Spinal cord (tissue), 10 donors: ENCODE data around the gene DLG2. TPM values are rescaled to one million over a fixed set of nuclear protein-coding genes. Genes with fewer than 3 reads are reported as not detected.

Source experiments
- DNase-seq, 6 donors: peaks; one replicate each; pipeline versions ENCODE4 v3.0.0 to v3.0.0-alpha.2; 2013 to 2015; ENCODE audit warnings: low spot score in 6 of 6, low read depth in 4 of 6
- H3K27ac ChIP-seq: one replicate; pipeline ENCODE4 v1.5.1; 2013; ENCODE audit warnings: low read depth, low read length, control low read depth
- H3K27me3 ChIP-seq: one replicate; pipeline ENCODE4 v1.6.1; 2013; ENCODE audit warnings: low read length; ENCODE audit not compliant: control insufficient read depth, insufficient read depth
- H3K36me3 ChIP-seq: one replicate; pipeline ENCODE4 v1.6.1; 2013; ENCODE audit warnings: low read length; ENCODE audit not compliant: control insufficient read depth, insufficient read depth
- H3K4me1 ChIP-seq: one replicate; pipeline ENCODE4 v1.6.1; 2013; ENCODE audit warnings: low read length; ENCODE audit not compliant: control insufficient read depth, insufficient read depth
- H3K4me3 ChIP-seq: one replicate; pipeline ENCODE4 v1.5.1; 2013; ENCODE audit warnings: low read depth, low read length, control low read depth
- H3K9me3 ChIP-seq: one replicate; pipeline ENCODE4 v1.6.1; 2013; ENCODE audit warnings: low read length; ENCODE audit not compliant: control insufficient read depth, insufficient read depth
- WGBS: methylation state at CpG from one replicate; pipeline ENCODE4 v1.1.5; 2013; ENCODE audit warnings: missing lambda C conversion rate; ENCODE audit not compliant: insufficient coverage; 5-methylcytosine and 5-hydroxymethylcytosine counted together
- polyA plus RNA-seq, 2 donors: library from polyadenylated mRNA; unstranded; fragments of 120-200 nt; gene quantifications; one replicate each; pipeline ENCODE4 v1.2.1, GENCODE V29; 2013; ENCODE audit not compliant: insufficient read length in 2 of 2
- total RNA-seq, 2 donors: library from RNA; depleted of rRNA in 1 of 2; stranded (reverse); fragments of 120-200 nt in 1 of 2; fragments of >200 nt in 1 of 2; gene quantifications; one replicate each; pipeline versions ENCODE4 v1.2.3 to v1.2.4, GENCODE V29; 2013 to 2014
- donor health status: healthy.

The DLG2 gene
- total and polyA plus RNA-seq, 4 donors = 37.7 to 111 (median 49.0) TPM

DNA sequence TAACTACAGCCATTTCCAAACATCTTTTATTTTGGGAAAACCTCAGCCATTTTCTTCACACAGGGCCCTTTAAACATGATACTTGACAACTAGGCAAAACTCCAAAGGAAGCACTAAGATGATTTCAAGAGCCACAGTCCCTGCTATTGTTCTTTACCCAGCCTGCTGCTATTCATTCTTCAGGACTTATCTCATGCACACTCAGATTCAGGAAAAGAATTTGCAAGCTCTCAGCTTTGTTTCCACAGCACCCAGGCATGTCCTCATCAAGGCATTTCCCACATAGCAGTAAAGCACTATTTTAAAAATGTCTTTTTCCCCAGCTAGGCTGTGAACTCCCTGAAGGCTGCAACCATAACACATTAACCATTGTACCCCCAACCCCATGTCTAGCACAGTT is 1731.6 kb downstream of the DLG2 start:
- Histone ChIP-seq H3K9me3 (no peaks in the 10 kb centered on the region), H3K27me3 (no peaks in the 10 kb centered on the region), H3K27ac (no peak overlapping the region)

GRCh38 chr11:83881428-83881827 is 1745.7 kb downstream of the DLG2 start:
- WGBS = no CpG with 5 or more reads among the region's 1 CpG
- H3K36me3 ChIP-seq = no peaks in the 10 kb centered on the region
- H3K9me3 ChIP-seq = no peaks in the 10 kb centered on the region
- H3K4me1 ChIP-seq = no peaks in the 10 kb centered on the region
- H3K4me3 ChIP-seq = no peak overlapping the region
- H3K27me3 ChIP-seq = no peaks in the 10 kb centered on the region
- no peak for DNase-seq
- no peak overlapping the region for H3K27ac ChIP-seq

More for the DNA sequence above, 1731.6 kb downstream of the DLG2 start:
- DNase-seq = peak in 2 of 6 donors; percentile 36 to 43
- no peaks in the 10 kb centered on the region for H3K36me3 ChIP-seq
- no peaks in the 10 kb centered on the region for H3K4me1 ChIP-seq
- no peak overlapping the region for H3K4me3 ChIP-seq

DNA sequence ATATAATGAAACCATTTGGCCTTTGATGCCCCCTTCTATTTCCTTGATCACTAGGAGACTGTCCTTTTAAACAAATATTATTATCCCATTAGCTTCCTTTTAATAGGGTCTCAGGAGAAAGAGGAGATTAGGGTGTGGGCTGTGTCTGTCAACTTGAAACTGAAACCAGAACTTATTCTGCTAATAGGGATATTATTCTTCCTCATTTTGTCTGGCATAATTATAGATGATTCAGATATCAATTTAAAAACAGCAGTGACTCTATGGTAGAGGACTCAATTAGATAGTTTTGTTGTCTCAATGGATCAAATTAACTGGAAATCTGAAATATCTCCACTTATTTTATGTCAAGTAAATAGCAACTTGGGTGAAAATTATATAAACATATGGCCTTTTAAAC is 1756.1 kb downstream of the DLG2 start:
- Histone ChIP-seq H3K27me3 (no peaks in the 10 kb centered on the region), H3K27ac (no peak overlapping the region), H3K4me3 (no peak overlapping the region), H3K4me1 (no peaks in the 10 kb centered on the region), H3K9me3 (no peaks in the 10 kb centered on the region), H3K36me3 (no peaks in the 10 kb centered on the region)
- DNase-seq = no peak

- Histone ChIP-seq H3K36me3 (no peaks in the 10 kb centered on the region), H3K27ac (no peak overlapping the region), H3K4me1 (no peaks in the 10 kb centered on the region), H3K9me3 (no peaks in the 10 kb centered on the region), H3K27me3 (no peaks in the 10 kb centered on the region), H3K4me3 (no peak overlapping the region)
- 100% methylated on average over 2 of the region's 5 CpGs for WGBS
- no peak for DNase-seq
Observed at GRCh38 chr11:83866655-83867054, 1760.5 kb downstream of the DLG2 start.

GRCh38 chr11:83865636-83866461 is 1761.3 kb downstream of the DLG2 start:
- Histone ChIP-seq H3K4me3 (no peak overlapping the region), H3K36me3 (no peaks in the 10 kb centered on the region), H3K9me3 (no peaks in the 10 kb centered on the region), H3K27me3 (no peaks in the 10 kb centered on the region), H3K27ac (no peak overlapping the region), H3K4me1 (no peaks in the 10 kb centered on the region)
- 100% methylated on average over 1 of the region's 4 CpGs for WGBS
- no peak for DNase-seq

DNA sequence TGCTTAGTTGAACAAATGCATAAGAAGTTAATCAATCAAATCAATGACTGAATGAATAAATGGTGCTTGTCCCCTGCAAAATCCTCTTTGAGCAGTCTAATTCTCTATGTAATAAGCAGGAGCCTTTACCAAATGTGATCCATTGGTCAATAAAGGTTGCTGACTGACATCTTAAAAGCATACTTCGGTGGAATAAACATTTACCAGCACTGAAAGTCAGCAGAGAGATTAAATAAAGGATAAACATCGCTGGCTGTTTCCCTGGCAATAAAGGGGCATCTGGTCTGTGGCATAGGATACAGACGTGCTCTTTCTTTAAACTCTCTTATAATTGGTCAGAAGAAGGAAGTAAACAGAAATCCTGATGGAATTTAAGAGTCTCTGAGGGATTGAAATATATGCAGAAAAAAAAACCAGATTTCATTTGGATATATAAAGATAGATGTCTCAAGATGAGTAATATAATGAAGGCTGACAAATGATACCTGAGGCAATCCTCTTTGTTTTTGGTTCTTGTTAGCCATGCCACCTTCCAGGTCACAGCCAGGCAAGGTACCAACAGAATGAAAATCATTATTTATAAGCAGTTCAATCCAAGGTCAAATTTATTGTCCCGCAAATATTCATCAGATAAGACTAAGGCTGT is 1762.6 kb downstream of the DLG2 start:
- WGBS = 83% methylated on average over 1 of the region's 4 CpGs
- H3K27ac ChIP-seq = no peak overlapping the region
- no peaks in the 10 kb centered on the region for H3K4me1 ChIP-seq
- H3K9me3 ChIP-seq = no peaks in the 10 kb centered on the region
- peak in 1 of 6 donors; percentile 35 for DNase-seq
- H3K27me3 ChIP-seq = no peaks in the 10 kb centered on the region
- no peaks in the 10 kb centered on the region for H3K36me3 ChIP-seq
- no peak overlapping the region for H3K4me3 ChIP-seq

DNA sequence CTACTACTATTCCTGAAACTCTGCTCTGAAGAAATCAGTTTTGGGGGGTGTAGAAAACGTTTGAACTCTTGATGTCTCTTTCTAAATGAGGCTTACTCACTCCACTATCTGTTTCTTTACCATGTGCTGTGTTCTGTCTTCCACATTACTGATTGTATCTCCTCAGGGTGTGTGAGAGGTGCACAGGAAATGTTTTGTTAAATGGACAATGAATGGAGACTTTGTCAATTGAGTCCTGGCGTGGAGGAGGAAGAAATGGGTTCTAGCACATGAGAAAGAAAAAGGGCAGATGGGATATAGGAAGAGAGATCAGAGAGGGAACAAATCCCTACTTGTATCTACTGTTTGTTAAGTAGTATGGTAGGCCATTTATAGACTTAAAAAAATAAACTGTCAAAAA is 1763.9 kb downstream of the DLG2 start:
- Histone ChIP-seq H3K9me3 (no peaks in the 10 kb centered on the region), H3K27me3 (no peaks in the 10 kb centered on the region), H3K27ac (no peak overlapping the region), H3K4me1 (no peaks in the 10 kb centered on the region), H3K4me3 (no peak overlapping the region), H3K36me3 (no peaks in the 10 kb centered on the region)
- no peak for DNase-seq
- WGBS = no CpG with 5 or more reads among the region's 2 CpGs

GRCh38 chr11:83862691-83863090 is 1764.5 kb downstream of the DLG2 start:
- Histone ChIP-seq H3K9me3 (no peaks in the 10 kb centered on the region), H3K27ac (no peak overlapping the region)

GRCh38 chr11:83862033-83862432 is 1765.1 kb downstream of the DLG2 start:
- DNase-seq = no peak
- Histone ChIP-seq H3K4me1 (no peaks in the 10 kb centered on the region), H3K4me3 (no peak overlapping the region), H3K9me3 (peaks cover 2% of the 10 kb centered on the region), H3K27me3 (no peaks in the 10 kb centered on the region), H3K36me3 (no peaks in the 10 kb centered on the region), H3K27ac (no peak overlapping the region)
- no CpG with 5 or more reads among the region's 3 CpGs for WGBS

More at GRCh38 chr11:83862691-83863090, 1764.5 kb downstream of the DLG2 start:
- 100% methylated on average over 1 of the region's 1 CpG for WGBS
- no peaks in the 10 kb centered on the region for H3K4me1 ChIP-seq
- H3K27me3 ChIP-seq = no peaks in the 10 kb centered on the region
- H3K36me3 ChIP-seq = no peaks in the 10 kb centered on the region
- no peak overlapping the region for H3K4me3 ChIP-seq
- DNase-seq = no peak

DNA sequence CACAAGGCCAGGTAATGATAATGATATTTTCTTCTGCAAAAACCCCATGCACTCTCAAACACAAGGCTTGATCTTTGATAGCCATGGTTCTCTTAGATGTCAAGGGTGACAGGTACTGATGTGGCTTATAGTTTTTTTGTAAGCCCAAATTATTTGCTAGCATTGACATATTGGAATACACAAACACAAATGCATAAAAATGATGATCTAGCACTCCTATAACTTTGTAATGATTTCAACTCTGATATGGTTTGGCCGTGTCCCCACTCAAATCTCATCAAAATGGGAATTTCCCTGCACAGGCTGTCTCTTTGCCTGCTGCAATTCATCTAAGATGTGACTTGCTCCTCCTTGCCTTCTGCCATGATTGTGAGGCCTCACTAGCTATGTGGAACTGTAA is 1768.5 kb downstream of the DLG2 start:
- Histone ChIP-seq H3K27me3 (no peaks in the 10 kb centered on the region), H3K4me3 (no peak overlapping the region), H3K27ac (no peak overlapping the region), H3K36me3 (no peaks in the 10 kb centered on the region), H3K9me3 (peaks cover 6% of the 10 kb centered on the region), H3K4me1 (no peaks in the 10 kb centered on the region)
- DNase-seq = no peak
- WGBS = 93% methylated on average over 1 of the region's 1 CpG
